Measurements from ENCODE around the gene FAM216B.
"Not testable (repeated sequence)": the region's sequence is repeated elsewhere in the genome, so short reads cannot be mapped to it uniquely, and the experiment has no call there.

Gene FAM216B

GRCh38 chr13:42752731-42753130 is 28.7 kb upstream of the FAM216B start:
- no peaks in the 10 kb centered on the region for H4K20me1 ChIP-seq
- no peak for TF ChIP-seq Cebpa-rat (IDR thresholded peaks at IDR 0.05)

GRCh38 chr13:42753697-42754096 is 27.7 kb upstream of the FAM216B start:
- H3K9ac ChIP-seq: no peak overlapping the region
- no peaks in the 10 kb centered on the region for H3K9me3 ChIP-seq
- no peak for TF ChIP-seq Cebpa-rat (IDR thresholded peaks at IDR 0.05)
- H3K27me3 ChIP-seq: no peaks in the 10 kb centered on the region
- no peak overlapping the region for H3K27ac ChIP-seq
- no peak overlapping the region for H3K4me2 ChIP-seq
- no peak overlapping the region for H3K4me3 ChIP-seq
- H3K4me1 ChIP-seq: no peaks in the 10 kb centered on the region
- H3K36me3 ChIP-seq: no peaks in the 10 kb centered on the region
- H4K20me1 ChIP-seq: no peaks in the 10 kb centered on the region

More at GRCh38 chr13:42752731-42753130, 28.7 kb upstream of the FAM216B start:
- H3K9ac ChIP-seq: no peak overlapping the region
- no peak overlapping the region for H3K27ac ChIP-seq
- H3K4me2 ChIP-seq: no peak overlapping the region
- H3K9me3 ChIP-seq: no peaks in the 10 kb centered on the region
- no peaks in the 10 kb centered on the region for H3K36me3 ChIP-seq
- H3K4me1 ChIP-seq: no peaks in the 10 kb centered on the region
- no peak overlapping the region for H3K4me3 ChIP-seq
- H3K27me3 ChIP-seq: no peaks in the 10 kb centered on the region

GRCh38 chr13:42754801-42755510 is 26.4 kb upstream of the FAM216B start:
- H3K9ac ChIP-seq: no peak overlapping the region
- H3K4me1 ChIP-seq: no peaks in the 10 kb centered on the region
- H4K20me1 ChIP-seq: no peaks in the 10 kb centered on the region
- no peaks in the 10 kb centered on the region for H3K9me3 ChIP-seq
- no peaks in the 10 kb centered on the region for H3K36me3 ChIP-seq
- no peak for TF ChIP-seq Cebpa-rat (IDR thresholded peaks at IDR 0.05)
- H3K27ac ChIP-seq: no peak overlapping the region
- no peak overlapping the region for H3K4me3 ChIP-seq
- no peaks in the 10 kb centered on the region for H3K27me3 ChIP-seq
- no peak overlapping the region for H3K4me2 ChIP-seq

GRCh38 chr13:42757678-42758420 is 23.5 kb upstream of the FAM216B start:
- H3K4me1 ChIP-seq: no peaks in the 10 kb centered on the region
- H3K36me3 ChIP-seq: no peaks in the 10 kb centered on the region
- no peak overlapping the region for H3K4me3 ChIP-seq
- H3K9ac ChIP-seq: no peak overlapping the region
- no peak for TF ChIP-seq Cebpa-rat (IDR thresholded peaks at IDR 0.05)
- no peaks in the 10 kb centered on the region for H3K9me3 ChIP-seq
- no peak overlapping the region for H3K27ac ChIP-seq
- no peak overlapping the region for H3K4me2 ChIP-seq
- H4K20me1 ChIP-seq: no peaks in the 10 kb centered on the region
- H3K27me3 ChIP-seq: no peaks in the 10 kb centered on the region

- H3K9me3 ChIP-seq: no peaks in the 10 kb centered on the region
- no peaks in the 10 kb centered on the region for H3K4me1 ChIP-seq
- TF ChIP-seq Cebpa-rat (IDR thresholded peaks at IDR 0.05): no peak
- no peak overlapping the region for H3K27ac ChIP-seq
- H4K20me1 ChIP-seq: no peaks in the 10 kb centered on the region
- no peak overlapping the region for H3K9ac ChIP-seq
- H3K36me3 ChIP-seq: no peaks in the 10 kb centered on the region
- no peaks in the 10 kb centered on the region for H3K27me3 ChIP-seq
- H3K4me2 ChIP-seq: no peak overlapping the region
- no peak overlapping the region for H3K4me3 ChIP-seq
Observed at GRCh38 chr13:42758515-42758914, 22.9 kb upstream of the FAM216B start.

GRCh38 chr13:42760951-42761350 is 20.4 kb upstream of the FAM216B start:
- no peak overlapping the region for H3K9ac ChIP-seq
- TF ChIP-seq Cebpa-rat (IDR thresholded peaks at IDR 0.05): no peak
- no peaks in the 10 kb centered on the region for H4K20me1 ChIP-seq
- H3K9me3 ChIP-seq: no peaks in the 10 kb centered on the region
- no peak overlapping the region for H3K27ac ChIP-seq
- H3K36me3 ChIP-seq: no peaks in the 10 kb centered on the region
- H3K4me2 ChIP-seq: no peak overlapping the region
- H3K27me3 ChIP-seq: no peaks in the 10 kb centered on the region
- H3K4me3 ChIP-seq: no peak overlapping the region
- no peaks in the 10 kb centered on the region for H3K4me1 ChIP-seq

- no peaks in the 10 kb centered on the region for H3K27me3 ChIP-seq
- H3K4me1 ChIP-seq: no peaks in the 10 kb centered on the region
- H3K36me3 ChIP-seq: no peaks in the 10 kb centered on the region
- H3K9me3 ChIP-seq: no peaks in the 10 kb centered on the region
- H3K9ac ChIP-seq: no peak overlapping the region
- no peak overlapping the region for H3K27ac ChIP-seq
- H3K4me2 ChIP-seq: no peak overlapping the region
- H3K4me3 ChIP-seq: no peak overlapping the region
- H4K20me1 ChIP-seq: no peaks in the 10 kb centered on the region
- no peak for TF ChIP-seq Cebpa-rat (IDR thresholded peaks at IDR 0.05)
Observed at GRCh38 chr13:42762251-42762650, 19.1 kb upstream of the FAM216B start.

GRCh38 chr13:42762917-42763316 is 18.5 kb upstream of the FAM216B start:
- H3K4me2 ChIP-seq: no peak overlapping the region
- no peaks in the 10 kb centered on the region for H3K4me1 ChIP-seq
- no peaks in the 10 kb centered on the region for H3K9me3 ChIP-seq
- no peak overlapping the region for H3K27ac ChIP-seq
- H3K36me3 ChIP-seq: no peaks in the 10 kb centered on the region
- H3K27me3 ChIP-seq: no peaks in the 10 kb centered on the region
- H4K20me1 ChIP-seq: no peaks in the 10 kb centered on the region
- H3K9ac ChIP-seq: no peak overlapping the region
- no peak for TF ChIP-seq Cebpa-rat (IDR thresholded peaks at IDR 0.05)
- H3K4me3 ChIP-seq: no peak overlapping the region

- Histone ChIP-seq H3K4me3 (no peak overlapping the region), H3K27ac (no peak overlapping the region), H3K27me3 (no peaks in the 10 kb centered on the region), H3K36me3 (no peaks in the 10 kb centered on the region), H4K20me1 (no peaks in the 10 kb centered on the region), H3K9ac (no peak overlapping the region), H3K4me1 (no peaks in the 10 kb centered on the region), H3K4me2 (no peak overlapping the region), H3K9me3 (no peaks in the 10 kb centered on the region)
- no peak for TF ChIP-seq Cebpa-rat (IDR thresholded peaks at IDR 0.05)
Observed at GRCh38 chr13:42766016-42766415, 15.4 kb upstream of the FAM216B start.

- no peak for TF ChIP-seq Cebpa-rat (IDR thresholded peaks at IDR 0.05)
- no peaks in the 10 kb centered on the region for H3K4me1 ChIP-seq
- no peak overlapping the region for H3K4me3 ChIP-seq
- no peaks in the 10 kb centered on the region for H4K20me1 ChIP-seq
- no peak overlapping the region for H3K9ac ChIP-seq
- H3K27me3 ChIP-seq: no peaks in the 10 kb centered on the region
- no peaks in the 10 kb centered on the region for H3K9me3 ChIP-seq
- H3K27ac ChIP-seq: no peak overlapping the region
- no peak overlapping the region for H3K4me2 ChIP-seq
- H3K36me3 ChIP-seq: no peaks in the 10 kb centered on the region
Observed at GRCh38 chr13:42769650-42770049, 11.7 kb upstream of the FAM216B start.

GRCh38 chr13:42776558-42776957 is 4.8 kb upstream of the FAM216B start:
- not testable (repeated sequence) for H3K9ac ChIP-seq, H4K20me1 ChIP-seq, H3K36me3 ChIP-seq, H3K4me2 ChIP-seq, H3K27ac ChIP-seq, H3K4me3 ChIP-seq, H3K27me3 ChIP-seq, H3K9me3 ChIP-seq, H3K4me1 ChIP-seq
